Kidney (tissue), 14 donors: Measurements from ENCODE around the gene BRIP1. TPM values are rescaled to one million over a fixed set of nuclear protein-coding genes. Genes with fewer than 3 reads are reported as not detected.
"Not testable (repeated sequence)": the region's sequence is repeated elsewhere in the genome, so short reads cannot be mapped to it uniquely, and the experiment has no call there.

Experiments used
- DNase-seq, 5 donors: peaks; one replicate each; pipeline ENCODE4 v3.0.0-alpha.2; 2013 to 2020
- FAIRE-seq: peaks from 2 replicates; lab custom pipeline; 2012; peaks lifted over from hg19 to GRCh38; lab: Jason Lieb, UNC
- H3K27ac ChIP-seq, 2 donors: one replicate each; pipeline ENCODE4 v1.7.0; 2013; ENCODE audit warnings: low read depth in 2 of 2, low read length in 2 of 2, inconsistent platforms in 1 of 2
- H3K27me3 ChIP-seq: one replicate; pipeline ENCODE4 v1.7.1; 2013; ENCODE audit warnings: low read length, inconsistent platforms; ENCODE audit not compliant: control insufficient read depth, insufficient read depth
- H3K36me3 ChIP-seq, 3 donors: one replicate each; pipeline versions ENCODE4 v1.7.0 to v1.7.1; 2013; ENCODE audit warnings: low read length in 3 of 3, control low read depth in 1 of 3, inconsistent platforms in 1 of 3; ENCODE audit not compliant: insufficient read depth in 3 of 3, control insufficient read depth in 2 of 3
- H3K4me1 ChIP-seq, 3 donors: one replicate each; pipeline versions ENCODE4 v1.7.0 to v1.7.1; 2013; ENCODE audit warnings: low read length in 3 of 3, inconsistent platforms in 1 of 3, low read depth in 1 of 3; ENCODE audit not compliant: control insufficient read depth in 2 of 3, insufficient read depth in 2 of 3
- H3K4me3 ChIP-seq, 3 donors: one replicate each; pipeline versions ENCODE4 v1.7.0 to v1.8.1; 2013; ENCODE audit warnings: low read length in 3 of 3, control low read depth in 1 of 3, inconsistent platforms in 1 of 3
- H3K9ac ChIP-seq, 3 donors: one replicate each; pipeline versions ENCODE4 v1.7.0 to v1.7.1; 2013; ENCODE audit warnings: low read length in 3 of 3, control low read depth in 1 of 3, inconsistent platforms in 1 of 3
- H3K9me3 ChIP-seq, 3 donors: one replicate each; pipeline versions ENCODE4 v1.7.0 to v1.7.1; 2013; ENCODE audit warnings: low read length in 3 of 3, control low read depth in 1 of 3, inconsistent platforms in 1 of 3; ENCODE audit not compliant: control insufficient read depth in 2 of 3, insufficient read depth in 1 of 3
- CTCF ChIP-seq: IDR thresholded peaks from 3 replicates; pipeline ENCODE4 v1.5.1; 2012; ENCODE audit warnings: mild to moderate bottlenecking, moderate library complexity, borderline replicate concordance; ENCODE audit not compliant: insufficient read depth; ENCODE audit errors: extremely low read depth
- intact Hi-C: fragments of 100-400 bp; cut with DNase I; formaldehyde crosslinking; loops from one replicate; pipeline ENCODE4 v1.11.1; 2022
- polyA plus RNA-seq: library from polyadenylated mRNA; stranded (reverse); fragments of 350-450 nt; fragmentation: Illumina TruSeq; extraction: RNeasy Lipid Tissue Mini Kit (QIAGEN cat#74804); gene quantifications from one replicate; pipeline ENCODE4 v1.2.3, GENCODE V29; 2014; ENCODE audit warnings: low read depth, low replicate concordance; ENCODE audit not compliant: insufficient read depth
- total RNA-seq: library from RNA; stranded (reverse); fragmentation: NEBNext Ultra II Directional; extraction: Animal tissue kit (Norgen Biotek cat#: 25700); gene quantifications from one replicate; pipeline ENCODE4 v1.2.1, GENCODE V29; 2021
- donor health status: control.
- donor health status: control.
- donor health status: control.
- donor health status: control.
- donor health status: control.
- donor health status: DM: yes; HTN: yes; CAD: no.
- donor health status: Normal renal cell carcinoma (clear cell type).

BRIP1 gene
- total and polyA plus RNA-seq, 2 donors from 2014 or later, result 0.54 TPM; not detected in 1

- no peaks in the 10 kb centered on the region for H3K9me3 ChIP-seq
- DNase-seq (no peak), FAIRE-seq (no peak)
- no peak overlapping the region for H3K9ac ChIP-seq
- no peaks in the 10 kb centered on the region for H3K4me1 ChIP-seq
- no peak overlapping the region for H3K4me3 ChIP-seq
- H3K27ac ChIP-seq, result no peak overlapping the region
- intact Hi-C loops, result no loop called here
- H3K27me3 ChIP-seq, result no peaks in the 10 kb centered on the region
- no peaks in the 10 kb centered on the region for H3K36me3 ChIP-seq
- TF ChIP-seq CTCF, result no peak
Observed at GRCh38 chr17:61722398-61722797, 140.9 kb downstream of the BRIP1 start.

- peaks cover 0 to 4% (median 0%) of the 10 kb centered on the region in 3 donors for H3K9me3 ChIP-seq
- no peaks in the 10 kb centered on the region for H3K36me3 ChIP-seq
- TF ChIP-seq CTCF, result no peak
- FAIRE-seq, result no peak
- H3K27ac ChIP-seq, result no peak overlapping the region
- no peaks in the 10 kb centered on the region for H3K4me1 ChIP-seq
- H3K9ac ChIP-seq, result no peak overlapping the region
- H3K27me3 ChIP-seq, result no peaks in the 10 kb centered on the region
- intact Hi-C loops, result no loop called here
- no peak overlapping the region for H3K4me3 ChIP-seq
- DNase-seq, result no peak
Observed at GRCh38 chr17:61720016-61720795, 143.1 kb downstream of the BRIP1 start.

- H3K27me3 ChIP-seq, H3K4me1 ChIP-seq, H3K9me3 ChIP-seq, H3K4me3 ChIP-seq, FAIRE-seq, DNase-seq, H3K9ac ChIP-seq, H3K36me3 ChIP-seq, intact Hi-C loops, H3K27ac ChIP-seq: not testable (repeated sequence)
Observed at GRCh38 chr17:61719220-61719619, 144.1 kb downstream of the BRIP1 start.

GRCh38 chr17:61718022-61718421, 145.3 kb downstream of the BRIP1 start:
- H3K27ac ChIP-seq, result no peak overlapping the region
- no peak overlapping the region for H3K9ac ChIP-seq
- H3K9me3 ChIP-seq, result peaks cover 0 to 4% (median 0%) of the 10 kb centered on the region in 3 donors
- no peak overlapping the region for H3K4me3 ChIP-seq
- DNase-seq (no peak), FAIRE-seq (no peak)
- no peaks in the 10 kb centered on the region for H3K36me3 ChIP-seq
- no peak for TF ChIP-seq CTCF
- intact Hi-C loops, result no loop called here
- H3K4me1 ChIP-seq, result no peaks in the 10 kb centered on the region
- no peaks in the 10 kb centered on the region for H3K27me3 ChIP-seq
